Activated CD4-positive, alpha-beta memory T cell treated with anti-CD3 and anti-CD28 coated beads, Interleukin-2, amount 10 ng/mL, durations not matched to agents 7 days and 5 days (primary cell): Measurements from ENCODE around the gene LRRC4B. TPM values are rescaled to one million over a fixed set of nuclear protein-coding genes. Genes with fewer than 3 reads are reported as not detected.

ENCODE experiments used
- CTCF ChIA-PET: fragments of 350-600 bp; sonication (Branson Sonifier 250); formaldehyde crosslinking; loops from one replicate; lab custom pipeline; 2021; ENCODE audit warnings: antibody characterized with exemption, inconsistent platforms; lab: Charles Lee
- POLR2A ChIA-PET: fragments of 350-600 bp; sonication (Branson Sonifier 250); formaldehyde crosslinking; loops from one replicate; lab custom pipeline; 2021; ENCODE audit warnings: antibody characterized with exemption; lab: Charles Lee
- DNase-seq: peaks from one replicate; pipeline ENCODE4 v3.0.0-alpha.2; 2020
- H3K27ac Mint-ChIP-seq: one replicate; pipeline ENCODE4 v1.8.0; 2021; ENCODE audit warnings: mild to moderate bottlenecking, mixed read lengths
- H3K27me3 Mint-ChIP-seq: one replicate; pipeline ENCODE4 v1.8.0; 2021; ENCODE audit warnings: mixed read lengths
- H3K36me3 Mint-ChIP-seq: one replicate; pipeline ENCODE4 v1.8.0; 2021; ENCODE audit warnings: low read depth, mixed read lengths
- H3K4me1 Mint-ChIP-seq: one replicate; pipeline ENCODE4 v1.8.0; 2021; ENCODE audit warnings: mixed read lengths
- H3K4me3 Mint-ChIP-seq: one replicate; pipeline ENCODE4 v1.8.0; 2021; ENCODE audit warnings: mild to moderate bottlenecking, mixed read lengths
- H3K9me3 Mint-ChIP-seq: one replicate; pipeline ENCODE4 v1.8.0; 2021; ENCODE audit warnings: mixed read lengths
- total RNA-seq, 2 experiments: library from RNA; stranded (reverse); gene quantifications; one replicate each; pipeline ENCODE4 v1.2.3, GENCODE V29; 2021

The LRRC4B gene
- total RNA-seq, 2 experiments from 2014 or later: not detected

GRCh38 chr19:50519006-50519575 is 49.1 kb downstream of the LRRC4B start:
- DNase-seq: no peak
- ChIA-PET POLR2A (no interaction called here), CTCF (no interaction called here)
- H3K27me3 Mint-ChIP-seq: peaks cover 2% of the 10 kb centered on the region
- H3K36me3 Mint-ChIP-seq: no peaks in the 10 kb centered on the region
- no peaks in the 10 kb centered on the region for H3K9me3 Mint-ChIP-seq
- no peak overlapping the region for H3K4me3 Mint-ChIP-seq
- H3K27ac Mint-ChIP-seq: no peak overlapping the region
- no peaks in the 10 kb centered on the region for H3K4me1 Mint-ChIP-seq

- Mint-ChIP-seq H3K27me3 (peaks cover 2% of the 10 kb centered on the region), H3K4me3 (no peak overlapping the region), H3K4me1 (no peaks in the 10 kb centered on the region), H3K27ac (no peak overlapping the region), H3K9me3 (no peaks in the 10 kb centered on the region), H3K36me3 (no peaks in the 10 kb centered on the region)
- ChIA-PET CTCF (no interaction called here), POLR2A (no interaction called here)
- no peak for DNase-seq
Measured at GRCh38 chr19:50518091-50519005, 49.9 kb downstream of the LRRC4B start.

DNA sequence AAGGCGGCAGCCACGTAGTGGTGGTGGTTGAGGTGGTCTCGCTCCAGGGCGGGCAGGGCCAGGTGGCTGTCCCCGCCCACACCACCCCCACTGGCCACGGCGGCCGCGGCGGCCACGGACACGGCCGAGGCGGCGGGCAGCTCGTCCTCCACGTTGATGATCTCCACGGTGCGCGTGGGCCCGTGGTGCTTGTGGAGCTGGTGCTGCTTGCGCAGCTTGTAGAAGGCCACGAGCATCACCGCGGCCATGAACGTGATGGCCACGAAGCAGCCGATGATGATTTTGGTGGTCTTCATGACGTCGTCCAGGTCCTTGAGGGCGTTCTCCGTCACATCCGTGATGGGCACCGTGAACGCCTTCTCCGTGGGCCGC is 50.5 kb downstream of the LRRC4B start:
- CTCF ChIA-PET: no interaction called here
- H3K27ac Mint-ChIP-seq: no peak overlapping the region
- no peaks in the 10 kb centered on the region for H3K4me1 Mint-ChIP-seq
- peaks cover 2% of the 10 kb centered on the region for H3K27me3 Mint-ChIP-seq
- no peaks in the 10 kb centered on the region for H3K36me3 Mint-ChIP-seq
- H3K9me3 Mint-ChIP-seq: no peaks in the 10 kb centered on the region
- POLR2A ChIA-PET: no interaction called here
- no peak overlapping the region for H3K4me3 Mint-ChIP-seq
- DNase-seq: no peak

GRCh38 chr19:50516964-50517703 is 51.1 kb downstream of the LRRC4B start:
- H3K9me3 Mint-ChIP-seq: no peaks in the 10 kb centered on the region
- H3K4me1 Mint-ChIP-seq: no peaks in the 10 kb centered on the region
- CTCF ChIA-PET: interaction anchor here (0.6 to 1.6 kb wide), 2 partner anchors 20 to 57 kb away, joined by 3 to 5 read pairs; no protein-coding TSS in a partner anchor
- H3K27ac Mint-ChIP-seq: no peak overlapping the region
- no peaks in the 10 kb centered on the region for H3K36me3 Mint-ChIP-seq
- DNase-seq: no peak
- peaks cover 2% of the 10 kb centered on the region for H3K27me3 Mint-ChIP-seq
- no peak overlapping the region for H3K4me3 Mint-ChIP-seq
- POLR2A ChIA-PET: no interaction called here

- Mint-ChIP-seq H3K4me1 (peaks cover 3% of the 10 kb centered on the region), H3K36me3 (no peaks in the 10 kb centered on the region), H3K27me3 (peaks cover 2% of the 10 kb centered on the region), H3K27ac (no peak overlapping the region), H3K9me3 (no peaks in the 10 kb centered on the region), H3K4me3 (no peak overlapping the region)
- ChIA-PET CTCF (interaction anchor here (0.6 to 1.6 kb wide), 2 partner anchors 21 to 56 kb away, joined by 3 to 5 read pairs; no protein-coding TSS in a partner anchor), POLR2A (no interaction called here)
- no peak for DNase-seq
Measured at GRCh38 chr19:50516456-50516855, 51.8 kb downstream of the LRRC4B start.

- H3K27me3 Mint-ChIP-seq: peaks cover 2% of the 10 kb centered on the region
- POLR2A ChIA-PET: no interaction called here
- no peak overlapping the region for H3K27ac Mint-ChIP-seq
- CTCF ChIA-PET: interaction anchor here (1.6 kb wide), 1 partner anchor 22 kb away, joined by 5 read pairs; no protein-coding TSS in a partner anchor
- H3K4me1 Mint-ChIP-seq: peaks cover 13% of the 10 kb centered on the region
- H3K36me3 Mint-ChIP-seq: peaks cover 5% of the 10 kb centered on the region
- H3K9me3 Mint-ChIP-seq: no peaks in the 10 kb centered on the region
- H3K4me3 Mint-ChIP-seq: no peak overlapping the region
- no peak for DNase-seq
Measured at GRCh38 chr19:50515168-50515561, 53.1 kb downstream of the LRRC4B start.

DNA sequence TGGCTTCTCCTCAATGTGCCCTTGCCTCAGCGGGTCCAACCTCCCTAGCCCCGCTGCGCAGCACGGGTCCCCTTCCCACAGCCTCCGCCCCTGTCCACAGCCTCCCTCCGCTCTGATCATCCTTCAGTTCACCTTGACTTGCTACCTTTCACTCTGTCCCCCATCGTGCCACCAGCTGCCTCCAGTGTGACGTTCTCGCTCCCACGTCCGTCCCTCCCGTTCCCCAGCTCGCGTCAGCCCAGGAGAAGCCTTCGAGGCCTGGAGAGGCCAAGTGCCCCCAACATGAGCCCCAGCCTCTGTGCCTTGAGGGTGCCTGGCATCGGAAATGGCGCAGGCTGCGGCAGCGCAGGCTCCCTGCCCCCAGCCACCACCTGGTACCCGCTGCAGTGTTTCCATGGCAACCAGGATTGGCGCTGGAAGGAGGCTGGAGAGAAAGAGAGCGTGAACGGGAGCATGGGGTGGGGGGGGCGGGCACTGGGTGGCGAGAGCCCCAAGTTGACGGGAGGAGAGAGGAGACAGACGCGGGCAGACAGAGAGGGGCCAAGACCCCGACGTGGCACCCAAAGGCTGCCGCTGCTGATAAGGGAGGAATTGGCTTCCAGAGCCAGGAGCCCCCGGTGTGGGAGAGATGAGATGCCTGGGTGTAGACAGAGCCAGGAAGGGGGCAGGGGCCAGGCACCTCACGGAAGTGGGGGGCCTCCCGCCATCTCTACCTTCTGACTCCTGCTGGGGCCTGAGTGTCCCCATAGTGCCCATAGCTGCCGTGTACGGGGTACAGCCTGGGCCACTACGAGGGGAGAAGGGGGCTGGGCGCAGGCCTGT is 53.7 kb downstream of the LRRC4B start:
- Mint-ChIP-seq H3K27me3 (peaks cover 2% of the 10 kb centered on the region), H3K36me3 (peaks cover 5% of the 10 kb centered on the region), H3K4me1 (peaks cover 13% of the 10 kb centered on the region), H3K4me3 (no peak overlapping the region), H3K27ac (no peak overlapping the region), H3K9me3 (no peaks in the 10 kb centered on the region)
- DNase-seq: no peak
- ChIA-PET CTCF (no interaction called here), POLR2A (no interaction called here)

DNA sequence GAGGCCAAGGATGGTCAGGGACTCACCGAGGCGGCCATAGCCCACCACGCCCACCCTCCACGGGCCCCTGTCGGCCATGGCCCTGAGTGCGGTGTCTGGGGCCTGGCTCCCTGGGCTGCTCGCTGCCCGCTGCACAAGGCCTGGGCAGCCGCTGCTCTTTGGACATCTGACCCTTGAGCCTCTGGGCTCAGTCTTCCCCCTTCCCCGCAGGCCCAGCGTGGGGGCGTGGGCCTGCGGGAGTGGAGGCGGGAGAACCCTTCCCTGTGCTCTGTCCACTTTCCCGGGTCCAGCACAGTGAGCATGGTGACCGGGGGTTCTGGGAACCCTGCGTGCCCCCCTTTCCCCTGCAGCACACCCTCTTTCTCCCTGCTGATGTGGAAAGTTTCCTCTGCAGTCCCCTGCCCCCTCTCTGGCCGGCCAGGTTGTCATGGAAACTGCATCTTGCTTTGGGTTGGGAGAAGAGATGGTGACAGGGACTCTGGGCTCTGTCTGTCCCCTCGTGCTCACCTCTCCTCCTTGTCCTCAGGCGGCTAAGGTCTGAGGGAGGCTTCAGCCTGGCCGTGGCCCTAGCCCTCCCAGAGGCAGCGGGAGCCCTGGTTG is 54.4 kb downstream of the LRRC4B start, which contains the start of gene ASPDH:
Gene ASPDH, minus strand, starts transcription at position 168 of the 600 bp plus-strand sequence. Its CDS starts 90 bp downstream, at position 78.
- no peaks in the 10 kb centered on the region for H3K9me3 Mint-ChIP-seq
- H3K27ac Mint-ChIP-seq: no peak within 1 kb of the TSS
- no peak within 1 kb of the TSS for H3K4me3 Mint-ChIP-seq
- peaks cover 5% of the 10 kb centered on the region for H3K36me3 Mint-ChIP-seq
- ChIA-PET CTCF (no interaction called here), POLR2A (no interaction called here)
- DNase-seq: no peak
- H3K27me3 Mint-ChIP-seq: peaks cover 2% of the 10 kb centered on the region
- H3K4me1 Mint-ChIP-seq: peaks cover 18% of the 10 kb centered on the region

- Mint-ChIP-seq H3K27me3 (peaks cover 2% of the 10 kb centered on the region), H3K27ac (no peak overlapping the region), H3K9me3 (no peaks in the 10 kb centered on the region), H3K4me1 (peaks cover 20% of the 10 kb centered on the region), H3K4me3 (no peak overlapping the region), H3K36me3 (peaks cover 8% of the 10 kb centered on the region)
- CTCF ChIA-PET: no interaction called here
- DNase-seq: no peak
- POLR2A ChIA-PET: no interaction called here
Measured at GRCh38 chr19:50512999-50513745, 55.1 kb downstream of the LRRC4B start.

GRCh38 chr19:50512112-50512998 is 55.9 kb downstream of the LRRC4B start:
- Mint-ChIP-seq H3K4me1 (peaks cover 23% of the 10 kb centered on the region), H3K27ac (no peak overlapping the region), H3K4me3 (no peak overlapping the region), H3K36me3 (peaks cover 8% of the 10 kb centered on the region), H3K27me3 (peaks cover 2% of the 10 kb centered on the region), H3K9me3 (no peaks in the 10 kb centered on the region)
- ChIA-PET CTCF (interaction anchor here (1.4 to 1.5 kb wide), 2 partner anchors 155 to 179 kb away, joined by 3 to 8 read pairs; no protein-coding TSS in a partner anchor), POLR2A (interaction anchor here (1.5 to 2.0 kb wide), 4 partner anchors 9 to 154 kb away, joined by 3 to 9 read pairs (median 8); no protein-coding TSS in a partner anchor)
- DNase-seq: no peak
